ENCODE data around the gene TTC28. TPM values are rescaled to one million over a fixed set of nuclear protein-coding genes. Genes with fewer than 3 reads are reported as not detected.
"Not testable (repeated sequence)": the region's sequence is repeated elsewhere in the genome, so short reads cannot be mapped to it uniquely, and the experiment has no call there.

TTC28 gene
- total RNA-seq, 1 experiment from 2014 or later: 14.8 TPM

GRCh38 chr22:28179392-28179791, 500.2 kb downstream of the TTC28 start:
- no peak overlapping the region for H3K4me3 ChIP-seq (ENCODE audit: insufficient read depth, low read depth, low read length)
- H3K27me3 ChIP-seq (ENCODE audit: control insufficient read depth, insufficient read depth, low read length): no peaks in the 10 kb centered on the region
- H3K36me3 ChIP-seq (replicated peaks; ENCODE audit: control insufficient read depth, insufficient read depth, low read length): no peaks in the 10 kb centered on the region
- DNase-seq: no peak

DNA sequence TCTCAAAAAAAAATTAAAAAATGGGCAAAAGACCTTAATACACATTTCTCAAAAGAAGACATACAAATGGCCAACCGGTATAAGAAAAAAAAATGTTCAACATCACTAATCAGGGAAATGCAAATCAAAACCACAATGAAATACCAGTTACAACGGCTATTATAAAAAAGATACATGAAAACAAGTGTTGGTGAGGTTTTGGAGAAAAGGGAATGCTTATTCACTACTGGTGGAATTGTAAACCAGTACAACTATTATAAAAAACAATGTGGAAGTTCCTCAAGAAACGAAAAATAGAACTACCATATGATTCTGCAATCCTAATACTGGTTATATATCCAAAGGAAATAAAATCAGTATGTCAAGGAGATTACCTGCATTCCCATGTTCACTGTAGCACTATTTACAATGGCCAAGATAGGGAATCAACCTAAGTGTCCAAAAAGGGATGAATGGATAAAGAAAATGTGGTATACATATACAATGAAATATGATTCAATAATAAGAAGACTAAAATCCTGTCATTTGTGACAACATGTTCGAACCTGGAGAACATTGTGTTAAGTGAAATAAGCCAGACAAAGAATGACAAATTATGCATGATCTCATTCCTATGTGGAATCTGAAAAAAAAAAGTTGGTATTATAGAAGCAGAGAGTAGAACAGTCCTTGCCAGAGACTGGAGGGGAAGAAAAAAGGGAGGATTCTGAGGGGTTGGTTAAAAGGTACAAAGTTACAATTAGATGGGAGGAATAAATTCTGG, 503.7 kb downstream of the TTC28 start:
- no peaks in the 10 kb centered on the region for H3K36me3 ChIP-seq (replicated peaks; ENCODE audit: control insufficient read depth, insufficient read depth, low read length)
- DNase-seq: no peak
- H3K4me3 ChIP-seq (ENCODE audit: insufficient read depth, low read depth, low read length): no peak overlapping the region
- H3K27me3 ChIP-seq (ENCODE audit: control insufficient read depth, insufficient read depth, low read length): no peaks in the 10 kb centered on the region

- DNase-seq: no peak
- no peaks in the 10 kb centered on the region for H3K36me3 ChIP-seq (replicated peaks; ENCODE audit: control insufficient read depth, insufficient read depth, low read length)
- H3K4me3 ChIP-seq (ENCODE audit: insufficient read depth, low read depth, low read length): no peak overlapping the region
- no peaks in the 10 kb centered on the region for H3K27me3 ChIP-seq (ENCODE audit: control insufficient read depth, insufficient read depth, low read length)
Observed at GRCh38 chr22:28174509-28174908, 505.1 kb downstream of the TTC28 start.

- Histone ChIP-seq H3K36me3 (replicated peaks; ENCODE audit: control insufficient read depth, insufficient read depth, low read length) (no peaks in the 10 kb centered on the region), H3K4me3 (ENCODE audit: insufficient read depth, low read depth, low read length) (no peak overlapping the region), H3K27me3 (ENCODE audit: control insufficient read depth, insufficient read depth, low read length) (no peaks in the 10 kb centered on the region)
- DNase-seq: no peak
Observed at GRCh38 chr22:28172892-28173670, 506.6 kb downstream of the TTC28 start.

- H3K4me3 ChIP-seq (ENCODE audit: insufficient read depth, low read depth, low read length): no peak overlapping the region
- H3K27me3 ChIP-seq (ENCODE audit: control insufficient read depth, insufficient read depth, low read length): no peaks in the 10 kb centered on the region
- no peaks in the 10 kb centered on the region for H3K36me3 ChIP-seq (replicated peaks; ENCODE audit: control insufficient read depth, insufficient read depth, low read length)
- no peak for DNase-seq
Observed at GRCh38 chr22:28171712-28172111, 507.9 kb downstream of the TTC28 start.

GRCh38 chr22:28171115-28171514, 508.5 kb downstream of the TTC28 start:
- no peak for DNase-seq

GRCh38 chr22:28169314-28169713, 510.3 kb downstream of the TTC28 start:
- not testable (repeated sequence) for H3K4me3 ChIP-seq (ENCODE audit: insufficient read depth, low read depth, low read length); H3K36me3 ChIP-seq (replicated peaks; ENCODE audit: control insufficient read depth, insufficient read depth, low read length); DNase-seq; H3K27me3 ChIP-seq (ENCODE audit: control insufficient read depth, insufficient read depth, low read length)

More at GRCh38 chr22:28171115-28171514, 508.5 kb downstream of the TTC28 start:
- no peaks in the 10 kb centered on the region for H3K27me3 ChIP-seq (ENCODE audit: control insufficient read depth, insufficient read depth, low read length)
- H3K36me3 ChIP-seq (replicated peaks; ENCODE audit: control insufficient read depth, insufficient read depth, low read length): no peaks in the 10 kb centered on the region
- no peak overlapping the region for H3K4me3 ChIP-seq (ENCODE audit: insufficient read depth, low read depth, low read length)

DNA sequence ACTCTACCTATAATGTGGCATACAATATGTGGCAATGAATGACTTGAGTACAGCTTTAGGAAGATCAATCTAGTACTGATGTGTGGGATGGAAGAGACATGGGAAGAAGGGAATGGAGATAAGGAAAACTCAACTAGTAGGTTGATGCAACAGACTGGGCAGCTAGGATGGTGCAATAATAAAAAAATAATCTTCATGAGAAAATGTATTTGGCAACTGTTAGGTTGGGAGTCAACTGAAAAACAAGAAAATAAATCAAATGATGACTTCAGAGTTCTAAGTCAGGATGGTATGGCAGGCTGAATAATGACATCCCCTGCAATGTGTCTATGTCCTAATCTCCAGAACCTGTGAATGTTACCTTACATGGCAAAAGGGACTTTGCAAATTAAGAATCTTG, 523.8 kb downstream of the TTC28 start:
- H3K4me3 ChIP-seq (ENCODE audit: insufficient read depth, low read depth, low read length): no peak overlapping the region
- H3K36me3 ChIP-seq (replicated peaks; ENCODE audit: control insufficient read depth, insufficient read depth, low read length): no peaks in the 10 kb centered on the region
- no peaks in the 10 kb centered on the region for H3K27me3 ChIP-seq (ENCODE audit: control insufficient read depth, insufficient read depth, low read length)
- DNase-seq: no peak

GRCh38 chr22:28154861-28155260, 524.8 kb downstream of the TTC28 start:
- no peaks in the 10 kb centered on the region for H3K27me3 ChIP-seq (ENCODE audit: control insufficient read depth, insufficient read depth, low read length)
- no peak for DNase-seq

DNA sequence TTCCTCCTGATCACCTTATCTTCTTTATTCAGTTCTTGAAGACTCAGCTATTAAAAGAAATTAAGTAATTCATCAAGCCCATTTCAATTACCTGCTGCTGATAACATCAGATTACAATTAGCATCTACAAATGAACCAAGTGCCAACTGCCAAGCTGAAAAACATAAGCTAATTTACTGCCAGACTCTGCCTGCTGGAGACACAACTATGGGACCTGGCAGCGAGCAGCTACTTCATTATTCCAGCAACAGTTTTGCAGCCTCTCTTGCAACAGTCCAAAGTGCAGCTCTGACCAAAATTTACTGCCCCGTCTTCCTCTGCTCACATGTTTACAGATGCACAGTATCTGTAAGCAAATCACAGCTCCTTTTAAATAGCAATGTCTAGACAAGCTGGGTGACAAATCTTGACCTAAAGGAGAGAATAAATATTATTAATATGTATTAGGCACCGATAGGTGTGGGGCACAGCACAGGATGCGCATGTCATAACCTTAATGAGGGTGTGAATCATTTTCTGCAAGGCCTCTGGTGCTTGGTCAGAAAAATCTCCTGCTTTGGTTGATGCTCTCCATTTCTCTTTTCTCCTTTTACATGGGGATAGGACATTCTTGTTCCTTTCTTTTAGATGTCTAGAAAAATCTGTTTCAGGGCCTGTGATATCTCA, 528.4 kb downstream of the TTC28 start:
- no peak for DNase-seq
- Histone ChIP-seq H3K36me3 (replicated peaks; ENCODE audit: control insufficient read depth, insufficient read depth, low read length) (no peaks in the 10 kb centered on the region), H3K27me3 (ENCODE audit: control insufficient read depth, insufficient read depth, low read length) (no peaks in the 10 kb centered on the region), H3K4me3 (ENCODE audit: insufficient read depth, low read depth, low read length) (no peak overlapping the region)

More at GRCh38 chr22:28154861-28155260, 524.8 kb downstream of the TTC28 start:
- Histone ChIP-seq H3K36me3 (replicated peaks; ENCODE audit: control insufficient read depth, insufficient read depth, low read length) (no peaks in the 10 kb centered on the region), H3K4me3 (ENCODE audit: insufficient read depth, low read depth, low read length) (no peak overlapping the region)

GRCh38 chr22:28148816-28149465, 530.7 kb downstream of the TTC28 start:
- Histone ChIP-seq H3K36me3 (replicated peaks; ENCODE audit: control insufficient read depth, insufficient read depth, low read length) (no peaks in the 10 kb centered on the region), H3K27me3 (ENCODE audit: control insufficient read depth, insufficient read depth, low read length) (no peaks in the 10 kb centered on the region), H3K4me3 (ENCODE audit: insufficient read depth, low read depth, low read length) (no peak overlapping the region)
- no peak for DNase-seq

DNA sequence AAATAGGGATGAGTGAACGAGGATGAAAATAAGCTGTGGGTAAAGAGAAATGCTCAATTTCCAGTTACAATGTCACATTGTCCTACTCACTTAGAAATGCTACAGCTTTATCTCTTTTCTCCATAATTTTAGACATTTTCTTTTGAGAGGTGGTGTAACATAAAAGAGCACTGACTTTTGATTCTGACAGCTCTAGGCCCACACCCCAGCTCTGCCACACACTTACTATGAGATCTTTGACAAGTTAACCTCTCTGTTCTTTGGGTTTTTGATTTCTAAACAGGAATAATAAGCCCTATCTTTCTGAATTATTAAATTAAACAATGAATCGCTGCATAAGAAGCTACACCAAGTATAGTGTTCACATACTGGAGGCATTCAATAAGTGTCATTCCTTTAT, 532.2 kb downstream of the TTC28 start:
- DNase-seq: no peak
- no peaks in the 10 kb centered on the region for H3K27me3 ChIP-seq (ENCODE audit: control insufficient read depth, insufficient read depth, low read length)
- H3K36me3 ChIP-seq (replicated peaks; ENCODE audit: control insufficient read depth, insufficient read depth, low read length): no peaks in the 10 kb centered on the region
- no peak overlapping the region for H3K4me3 ChIP-seq (ENCODE audit: insufficient read depth, low read depth, low read length)

- no peaks in the 10 kb centered on the region for H3K27me3 ChIP-seq (ENCODE audit: control insufficient read depth, insufficient read depth, low read length)
- H3K36me3 ChIP-seq (replicated peaks; ENCODE audit: control insufficient read depth, insufficient read depth, low read length): no peaks in the 10 kb centered on the region
- DNase-seq: no peak
- no peak overlapping the region for H3K4me3 ChIP-seq (ENCODE audit: insufficient read depth, low read depth, low read length)
Observed at GRCh38 chr22:28146401-28147314, 533.0 kb downstream of the TTC28 start.

All from H7 (cell line).